Hepatocyte (in vitro differentiated cells): Measurements from ENCODE around the gene IQCN.

ENCODE experiments used
- EZH2 ChIP-seq: fragments of 200-600 bp; sonication (generic); IDR thresholded peaks from 2 replicates; pipeline ENCODE4 v1.6.1; 2016; ENCODE audit warnings: antibody characterized with exemption, mild to moderate bottlenecking, borderline replicate concordance
- TF ChIP-seq, protein P1 (sequence below): fragments of 200-600 bp; sonication (generic); IDR thresholded peaks from 2 replicates; pipeline ENCODE4 v1.5.1; 2016; ENCODE audit warnings: antibody characterized with exemption, mild to moderate bottlenecking; ENCODE audit not compliant: poor library complexity

DNA sequence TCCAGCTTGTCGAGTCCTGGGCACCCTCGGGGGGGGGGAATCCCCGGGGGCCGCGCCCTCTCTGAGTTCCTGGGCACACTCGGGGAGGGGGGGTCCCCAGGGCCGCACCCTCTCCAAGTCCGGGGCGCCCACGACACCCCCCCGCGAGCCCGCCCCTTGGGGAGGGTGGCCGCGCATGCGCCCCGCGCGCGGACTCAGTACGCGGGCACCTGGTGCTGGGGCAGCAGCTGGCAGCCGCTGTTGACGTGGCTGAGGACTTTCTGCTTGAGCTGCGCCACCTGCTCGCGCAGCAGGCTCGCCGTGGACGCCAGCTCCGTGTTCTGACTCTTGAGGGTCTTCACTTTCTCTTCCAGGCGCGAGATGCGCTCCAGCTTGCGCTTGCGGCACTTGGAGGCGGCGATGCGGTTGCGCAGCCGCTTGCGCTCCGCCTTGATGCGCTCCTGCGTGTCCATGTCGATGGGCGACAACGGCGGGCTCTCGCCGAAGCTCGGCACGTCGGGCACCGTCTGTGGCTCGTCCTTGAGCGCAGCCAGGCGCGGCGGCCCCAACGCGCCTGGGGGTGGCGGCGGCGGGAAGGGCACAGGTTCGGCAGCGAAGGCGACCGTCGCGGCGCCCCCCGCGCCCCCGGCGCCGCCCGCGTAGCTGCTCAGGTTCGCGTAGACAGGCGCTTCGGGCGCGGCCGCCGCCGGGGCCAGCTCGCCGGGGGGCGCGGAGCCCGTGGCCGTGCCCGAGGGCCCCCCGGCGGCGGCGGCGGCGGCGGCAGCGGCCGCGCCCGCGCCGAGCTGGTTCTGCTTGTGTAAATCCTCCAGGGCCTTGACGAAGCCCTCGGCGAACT, 6.2 kb upstream of the IQCN start:
- TF ChIP-seq, protein P1, sequence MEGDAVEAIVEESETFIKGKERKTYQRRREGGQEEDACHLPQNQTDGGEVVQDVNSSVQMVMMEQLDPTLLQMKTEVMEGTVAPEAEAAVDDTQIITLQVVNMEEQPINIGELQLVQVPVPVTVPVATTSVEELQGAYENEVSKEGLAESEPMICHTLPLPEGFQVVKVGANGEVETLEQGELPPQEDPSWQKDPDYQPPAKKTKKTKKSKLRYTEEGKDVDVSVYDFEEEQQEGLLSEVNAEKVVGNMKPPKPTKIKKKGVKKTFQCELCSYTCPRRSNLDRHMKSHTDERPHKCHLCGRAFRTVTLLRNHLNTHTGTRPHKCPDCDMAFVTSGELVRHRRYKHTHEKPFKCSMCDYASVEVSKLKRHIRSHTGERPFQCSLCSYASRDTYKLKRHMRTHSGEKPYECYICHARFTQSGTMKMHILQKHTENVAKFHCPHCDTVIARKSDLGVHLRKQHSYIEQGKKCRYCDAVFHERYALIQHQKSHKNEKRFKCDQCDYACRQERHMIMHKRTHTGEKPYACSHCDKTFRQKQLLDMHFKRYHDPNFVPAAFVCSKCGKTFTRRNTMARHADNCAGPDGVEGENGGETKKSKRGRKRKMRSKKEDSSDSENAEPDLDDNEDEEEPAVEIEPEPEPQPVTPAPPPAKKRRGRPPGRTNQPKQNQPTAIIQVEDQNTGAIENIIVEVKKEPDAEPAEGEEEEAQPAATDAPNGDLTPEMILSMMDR: no peak
- no peak for TF ChIP-seq EZH2
